Raji (cell line): ENCODE results near the gene S100A2.

Source experiments
- POLR2A ChIP-seq: IDR thresholded peaks from 2 replicates; pipeline ENCODE4 v1.6.1; 2011; ENCODE audit warnings: low read depth, low read length, control low read depth; ENCODE audit not compliant: insufficient read depth

The S100A2 gene

DNA sequence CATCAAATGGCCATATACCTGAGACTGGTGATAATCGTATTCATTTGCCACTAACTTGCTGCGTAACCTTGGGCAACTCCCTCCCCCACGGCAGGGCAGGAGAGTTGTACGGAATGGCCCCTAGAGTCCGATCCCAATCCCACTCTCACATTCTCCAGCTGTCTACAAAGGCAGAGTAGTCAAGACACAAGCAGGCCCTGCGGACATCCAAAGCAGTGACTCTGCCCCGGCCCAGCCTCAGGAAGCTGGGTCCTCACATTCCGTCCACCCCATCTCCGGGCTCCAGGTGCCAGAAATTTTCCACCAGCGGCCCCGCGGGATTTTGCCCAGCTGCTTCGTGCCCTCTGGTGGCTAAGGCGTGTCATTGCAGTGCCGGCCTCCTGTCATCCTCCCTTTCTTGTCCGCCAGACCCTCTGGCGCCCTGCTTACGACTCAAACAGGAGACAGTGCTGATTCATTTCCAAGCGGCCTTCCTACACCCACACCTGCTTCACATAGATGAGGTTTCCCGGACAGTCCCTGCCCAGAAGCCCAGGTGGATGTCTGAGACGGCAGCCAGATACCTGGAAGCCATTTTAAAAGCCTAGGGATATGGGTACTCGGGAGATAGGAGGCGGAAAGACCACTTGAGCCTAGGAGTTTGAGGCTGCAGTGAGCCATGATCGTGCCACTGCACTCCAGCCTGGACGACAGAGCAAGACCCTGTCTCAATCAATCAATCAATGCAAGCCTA is 2.9 kb upstream of the S100A2 start:
- TF ChIP-seq POLR2A = no peak

- TF ChIP-seq POLR2A = no peak
These were observed 2.1 kb upstream of the S100A2 start for GRCh38 chr1:153567621-153568366.

- TF ChIP-seq POLR2A = no peak
These were observed 1.0 kb upstream of the S100A2 start for GRCh38 chr1:153566414-153567371.

DNA sequence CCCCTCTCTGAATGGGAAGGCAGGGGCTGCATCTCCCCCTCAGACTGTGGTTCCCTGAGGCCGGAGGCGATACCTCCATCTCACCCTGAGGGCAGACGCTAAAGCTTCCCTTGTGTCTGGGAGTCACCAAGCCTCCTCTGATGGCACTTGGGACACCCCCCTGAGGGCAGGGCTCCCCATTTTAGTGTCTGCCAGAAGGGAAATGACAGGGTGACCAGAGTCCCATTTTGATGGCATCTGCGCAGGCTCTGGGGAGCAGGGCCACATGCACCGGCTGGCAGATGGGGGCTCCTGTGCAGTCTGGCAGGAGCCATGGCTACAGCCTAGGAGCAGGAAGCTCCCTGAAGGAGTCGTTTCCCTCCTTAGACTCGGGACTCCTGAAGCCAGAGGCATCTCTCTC is 1.7 kb downstream of the S100A2 start:
- no peak for TF ChIP-seq POLR2A

DNA sequence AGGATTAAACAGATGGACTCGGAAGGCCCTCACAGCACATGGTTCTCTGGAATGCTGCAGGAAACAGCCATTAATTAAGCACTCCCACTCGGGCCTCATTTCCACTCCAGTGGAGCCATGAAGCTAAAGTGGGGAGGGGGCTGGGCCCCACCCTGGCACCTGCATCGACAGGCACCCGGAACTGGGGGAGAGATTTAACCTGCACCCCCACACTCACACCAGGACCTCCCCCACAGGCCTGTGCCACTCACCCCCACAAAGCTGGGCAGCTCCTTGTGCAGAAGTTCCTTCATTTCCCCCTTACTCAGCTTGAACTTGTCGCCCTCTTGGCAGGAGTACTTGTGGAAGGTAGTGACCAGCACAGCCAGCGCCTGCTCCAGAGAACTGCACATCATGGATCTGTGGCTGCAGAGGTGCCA is 2.2 kb downstream of the S100A2 start:
- TF ChIP-seq POLR2A = no peak

- no peak for TF ChIP-seq POLR2A
These were observed 4.1 kb downstream of the S100A2 start for GRCh38 chr1:153561466-153561985.

DNA sequence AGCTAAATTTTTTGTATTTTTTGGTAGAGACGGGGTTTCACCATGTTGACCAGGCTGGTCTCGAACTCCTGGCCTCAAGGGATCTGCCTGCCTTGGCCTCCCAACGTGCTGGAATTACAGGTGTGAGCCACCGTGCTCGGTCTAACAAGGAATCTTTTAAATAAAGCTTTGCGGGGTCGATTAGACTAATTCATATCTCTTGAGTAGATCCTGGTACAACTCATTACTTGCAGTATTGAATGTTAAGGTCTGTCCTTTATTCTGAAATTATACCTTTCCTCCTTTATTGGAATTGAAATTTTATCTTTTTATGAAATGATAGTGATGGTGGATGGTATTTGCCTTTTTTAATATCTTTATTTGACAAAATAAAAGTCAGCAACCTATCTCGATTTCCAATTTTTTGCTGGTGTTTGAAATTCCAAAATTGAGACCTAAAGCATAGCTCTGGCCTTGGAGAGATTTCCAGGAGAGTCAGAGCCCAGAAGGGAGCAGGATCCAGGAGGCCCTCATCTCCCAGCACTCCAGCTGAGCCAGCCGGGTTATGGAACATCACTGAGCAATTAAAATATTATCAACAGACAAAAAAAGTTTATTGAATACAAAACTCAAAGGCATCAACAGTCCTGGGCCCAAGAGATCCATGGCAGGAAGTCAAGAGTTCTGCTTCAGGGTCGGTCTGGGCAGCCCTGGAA is 4.7 kb downstream of the S100A2 start:
- no peak for TF ChIP-seq POLR2A

DNA sequence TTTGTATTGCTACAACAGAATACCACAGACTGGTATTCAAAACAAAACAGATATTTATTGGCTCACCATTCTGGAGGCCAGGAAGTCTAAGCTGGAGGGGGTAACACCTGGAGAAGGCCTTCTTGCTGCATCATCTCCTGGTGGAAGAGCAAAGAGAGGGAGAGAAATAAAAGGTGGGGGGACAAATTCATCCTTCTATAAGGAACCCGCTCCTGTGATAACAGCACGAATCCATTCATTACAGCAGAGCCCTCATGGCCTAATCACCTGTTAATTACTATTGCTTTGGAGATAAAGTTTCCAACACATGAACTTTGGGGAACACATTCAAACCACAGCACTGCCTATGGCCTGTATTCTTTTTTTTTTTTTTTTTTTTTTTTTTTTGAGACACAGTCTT is 5.4 kb downstream of the S100A2 start:
- TF ChIP-seq POLR2A = no peak

DNA sequence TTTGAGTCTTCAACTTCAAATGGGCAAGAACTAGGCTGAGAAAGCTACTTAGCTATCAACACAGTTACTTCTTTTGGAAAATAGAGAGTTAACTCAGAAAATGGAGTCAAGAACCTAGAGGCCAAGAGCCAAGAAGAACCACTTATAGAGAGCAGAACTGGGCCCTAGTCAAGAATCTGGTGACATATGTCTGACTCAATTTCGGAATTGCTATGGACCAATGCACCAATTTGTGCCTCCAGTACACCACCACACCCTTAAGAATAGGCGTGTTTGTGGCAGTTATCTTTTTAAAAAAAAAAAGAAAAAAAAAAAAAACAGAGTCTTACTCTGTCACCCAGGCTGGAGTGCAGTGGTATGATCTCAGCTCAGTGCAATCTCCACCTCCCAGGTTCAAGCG is 7.8 kb downstream of the S100A2 start:
- TF ChIP-seq POLR2A = no peak

- TF ChIP-seq POLR2A = no peak
These were observed 9.3 kb downstream of the S100A2 start for GRCh38 chr1:153556348-153556747.

DNA sequence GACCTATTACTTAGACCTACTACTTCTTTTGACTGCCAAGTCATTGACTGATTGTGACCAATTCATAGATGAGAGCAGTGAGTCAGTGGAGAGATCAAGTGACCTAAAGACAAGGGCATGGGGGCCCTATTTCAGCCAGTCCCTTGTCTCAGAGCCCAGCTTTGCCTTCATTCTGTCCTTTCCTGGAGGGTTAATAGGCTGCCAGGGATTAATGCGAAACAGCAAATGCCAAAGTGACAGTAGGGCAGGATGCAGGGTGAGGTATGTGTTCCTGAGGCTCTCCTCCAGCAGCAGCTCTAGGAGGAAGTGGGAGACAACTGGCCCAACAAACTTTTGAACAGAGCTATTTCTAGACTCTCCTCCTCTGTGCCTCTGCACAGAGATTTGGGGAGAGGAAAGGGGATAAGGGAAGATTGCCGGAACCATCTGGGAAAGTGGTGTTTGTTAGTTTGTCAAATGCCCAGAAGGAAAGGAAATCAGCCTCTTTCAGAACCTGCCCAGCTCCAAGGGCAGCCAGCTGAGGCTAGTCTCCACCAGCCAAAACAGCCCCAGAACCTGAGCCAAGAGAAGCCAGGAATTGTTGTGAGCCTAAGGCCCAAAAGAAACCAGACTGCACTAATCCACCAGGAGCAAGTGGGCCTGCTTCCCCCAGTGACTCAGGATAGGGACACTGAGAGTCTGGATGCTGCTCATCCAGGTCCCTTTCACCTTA is 11.7 kb downstream of the S100A2 start:
- TF ChIP-seq POLR2A = no peak

DNA sequence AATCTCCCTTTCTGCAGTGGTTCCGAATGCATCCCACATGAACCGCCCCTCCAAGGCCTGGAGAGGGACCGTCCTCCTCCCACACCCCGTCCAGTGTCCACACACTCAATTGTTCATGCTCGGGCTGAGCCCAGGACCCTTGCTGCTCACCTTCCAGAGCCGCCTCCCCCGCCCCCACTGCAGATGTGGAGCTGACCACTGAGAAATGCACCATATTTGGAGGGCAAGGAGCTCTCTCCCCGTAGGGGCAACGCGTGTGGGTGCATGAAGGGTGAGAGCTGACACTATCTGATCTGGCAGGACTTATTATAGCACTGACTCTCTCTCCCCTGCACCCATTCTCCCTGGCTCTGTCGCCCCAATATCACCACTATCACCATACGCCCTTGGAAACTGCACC is 12.5 kb downstream of the S100A2 start:
- no peak for TF ChIP-seq POLR2A

DNA sequence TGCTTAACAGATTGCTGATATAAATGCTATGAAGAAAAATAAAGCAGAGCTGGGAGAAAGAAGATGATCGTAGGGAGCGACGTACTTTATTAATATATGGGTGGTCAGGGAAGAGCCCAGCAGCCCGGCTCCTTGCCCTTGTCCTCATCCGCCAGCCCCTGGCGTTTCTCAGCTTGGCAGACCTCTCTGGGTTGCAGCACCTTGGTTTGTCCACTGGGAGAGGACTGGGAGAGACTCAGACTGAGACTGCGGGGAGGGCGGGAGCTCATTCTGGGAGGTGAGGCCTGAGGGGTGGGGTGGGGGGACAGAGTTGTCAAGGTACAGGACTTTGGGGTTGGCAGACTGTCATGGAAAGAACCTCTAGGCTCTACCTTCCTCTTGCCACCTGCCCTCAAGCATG is 13.3 kb downstream of the S100A2 start:
- no peak for TF ChIP-seq POLR2A
